Kidney (tissue), 14 donors: ENCODE results near the gene GK2. TPM values are rescaled to one million over a fixed set of nuclear protein-coding genes. Genes with fewer than 3 reads are reported as not detected.

Experiments used
- DNase-seq, 5 donors: peaks; one replicate each; pipeline ENCODE4 v3.0.0-alpha.2; 2013 to 2020
- FAIRE-seq: peaks from 2 replicates; lab custom pipeline; 2012; peaks lifted over from hg19 to GRCh38; lab: Jason Lieb, UNC
- H3K27ac ChIP-seq, 2 donors: one replicate each; pipeline ENCODE4 v1.7.0; 2013; ENCODE audit warnings: low read depth in 2 of 2, low read length in 2 of 2, inconsistent platforms in 1 of 2
- H3K27me3 ChIP-seq: one replicate; pipeline ENCODE4 v1.7.1; 2013; ENCODE audit warnings: low read length, inconsistent platforms; ENCODE audit not compliant: control insufficient read depth, insufficient read depth
- H3K36me3 ChIP-seq, 3 donors: one replicate each; pipeline versions ENCODE4 v1.7.0 to v1.7.1; 2013; ENCODE audit warnings: low read length in 3 of 3, control low read depth in 1 of 3, inconsistent platforms in 1 of 3; ENCODE audit not compliant: insufficient read depth in 3 of 3, control insufficient read depth in 2 of 3
- H3K4me1 ChIP-seq, 3 donors: one replicate each; pipeline versions ENCODE4 v1.7.0 to v1.7.1; 2013; ENCODE audit warnings: low read length in 3 of 3, inconsistent platforms in 1 of 3, low read depth in 1 of 3; ENCODE audit not compliant: control insufficient read depth in 2 of 3, insufficient read depth in 2 of 3
- H3K4me3 ChIP-seq, 3 donors: one replicate each; pipeline versions ENCODE4 v1.7.0 to v1.8.1; 2013; ENCODE audit warnings: low read length in 3 of 3, control low read depth in 1 of 3, inconsistent platforms in 1 of 3
- H3K9ac ChIP-seq, 3 donors: one replicate each; pipeline versions ENCODE4 v1.7.0 to v1.7.1; 2013; ENCODE audit warnings: low read length in 3 of 3, control low read depth in 1 of 3, inconsistent platforms in 1 of 3
- H3K9me3 ChIP-seq, 3 donors: one replicate each; pipeline versions ENCODE4 v1.7.0 to v1.7.1; 2013; ENCODE audit warnings: low read length in 3 of 3, control low read depth in 1 of 3, inconsistent platforms in 1 of 3; ENCODE audit not compliant: control insufficient read depth in 2 of 3, insufficient read depth in 1 of 3
- intact Hi-C: fragments of 100-400 bp; cut with DNase I; formaldehyde crosslinking; loops from one replicate; pipeline ENCODE4 v1.11.1; 2022
- polyA plus RNA-seq: library from polyadenylated mRNA; stranded (reverse); fragments of 350-450 nt; fragmentation: Illumina TruSeq; extraction: RNeasy Lipid Tissue Mini Kit (QIAGEN cat#74804); gene quantifications from one replicate; pipeline ENCODE4 v1.2.3, GENCODE V29; 2014; ENCODE audit warnings: low read depth, low replicate concordance; ENCODE audit not compliant: insufficient read depth
- total RNA-seq: library from RNA; stranded (reverse); fragmentation: NEBNext Ultra II Directional; extraction: Animal tissue kit (Norgen Biotek cat#: 25700); gene quantifications from one replicate; pipeline ENCODE4 v1.2.1, GENCODE V29; 2021
- TF ChIP-seq, protein P1 (sequence below): IDR thresholded peaks from 3 replicates; pipeline ENCODE4 v1.5.1; 2012; ENCODE audit warnings: mild to moderate bottlenecking, moderate library complexity, borderline replicate concordance; ENCODE audit not compliant: insufficient read depth; ENCODE audit errors: extremely low read depth
- donor health status: control.
- donor health status: control.
- donor health status: control.
- donor health status: control.
- donor health status: control.
- donor health status: DM: yes; HTN: yes; CAD: no.
- donor health status: Normal renal cell carcinoma (clear cell type).

GK2 gene
- total and polyA plus RNA-seq, 2 donors from 2014 or later = not detected

DNA sequence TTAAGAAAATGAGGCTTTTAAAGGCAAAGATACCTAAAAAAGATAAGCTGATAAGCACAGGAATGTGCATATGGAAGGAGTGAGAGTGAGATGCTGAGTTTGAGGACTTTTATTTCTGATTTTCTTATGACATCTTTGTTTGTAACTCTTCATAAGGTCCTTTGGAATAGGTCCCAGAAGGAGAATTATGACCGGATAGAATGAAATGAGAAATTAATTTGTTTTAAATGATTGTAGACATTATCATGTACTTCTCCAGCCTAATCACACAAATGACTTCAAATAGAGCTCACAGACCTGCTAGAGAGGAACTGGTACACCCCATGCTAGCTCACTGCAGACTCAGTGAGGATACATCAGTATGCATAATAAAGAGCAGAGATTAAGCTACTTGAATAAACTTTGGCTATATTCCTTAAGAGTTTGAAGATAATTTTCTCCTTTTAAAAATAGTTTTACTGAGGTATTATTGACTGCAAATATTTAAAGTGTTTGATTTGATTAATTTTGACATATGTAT is 5.6 kb downstream of the GK2 start:
- Histone ChIP-seq H3K27me3 (no peaks in the 10 kb centered on the region), H3K4me3 (no peak overlapping the region), H3K9me3 (no peaks in the 10 kb centered on the region), H3K36me3 (no peaks in the 10 kb centered on the region), H3K4me1 (no peaks in the 10 kb centered on the region), H3K27ac (no peak overlapping the region), H3K9ac (no peak overlapping the region)
- TF ChIP-seq, protein P1, sequence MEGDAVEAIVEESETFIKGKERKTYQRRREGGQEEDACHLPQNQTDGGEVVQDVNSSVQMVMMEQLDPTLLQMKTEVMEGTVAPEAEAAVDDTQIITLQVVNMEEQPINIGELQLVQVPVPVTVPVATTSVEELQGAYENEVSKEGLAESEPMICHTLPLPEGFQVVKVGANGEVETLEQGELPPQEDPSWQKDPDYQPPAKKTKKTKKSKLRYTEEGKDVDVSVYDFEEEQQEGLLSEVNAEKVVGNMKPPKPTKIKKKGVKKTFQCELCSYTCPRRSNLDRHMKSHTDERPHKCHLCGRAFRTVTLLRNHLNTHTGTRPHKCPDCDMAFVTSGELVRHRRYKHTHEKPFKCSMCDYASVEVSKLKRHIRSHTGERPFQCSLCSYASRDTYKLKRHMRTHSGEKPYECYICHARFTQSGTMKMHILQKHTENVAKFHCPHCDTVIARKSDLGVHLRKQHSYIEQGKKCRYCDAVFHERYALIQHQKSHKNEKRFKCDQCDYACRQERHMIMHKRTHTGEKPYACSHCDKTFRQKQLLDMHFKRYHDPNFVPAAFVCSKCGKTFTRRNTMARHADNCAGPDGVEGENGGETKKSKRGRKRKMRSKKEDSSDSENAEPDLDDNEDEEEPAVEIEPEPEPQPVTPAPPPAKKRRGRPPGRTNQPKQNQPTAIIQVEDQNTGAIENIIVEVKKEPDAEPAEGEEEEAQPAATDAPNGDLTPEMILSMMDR = no peak
- intact Hi-C loops = no loop called here
- FAIRE-seq (no peak), DNase-seq (no peak)

DNA sequence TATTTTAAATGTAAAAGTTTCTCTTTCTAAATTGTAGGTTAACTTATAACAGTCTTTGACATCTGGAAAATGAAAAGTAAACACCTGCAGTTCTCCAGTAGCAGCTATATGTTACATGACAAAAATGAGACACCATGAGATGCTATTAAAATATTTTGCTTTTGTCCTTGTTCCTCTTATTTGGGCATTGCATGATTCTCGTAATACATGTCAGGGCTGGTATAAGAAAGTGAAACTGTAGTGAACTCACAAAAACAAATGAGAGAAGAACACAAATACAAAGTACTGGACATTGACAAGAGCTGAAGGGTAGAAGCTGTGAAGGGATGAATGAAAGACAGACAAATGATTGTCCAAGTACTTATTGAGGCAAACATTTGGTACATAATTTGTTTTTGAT is 9.0 kb downstream of the GK2 start:
- FAIRE-seq = no peak
- Histone ChIP-seq H3K9me3 (no peaks in the 10 kb centered on the region), H3K27me3 (no peaks in the 10 kb centered on the region), H3K9ac (no peak overlapping the region), H3K4me3 (no peak overlapping the region), H3K36me3 (no peaks in the 10 kb centered on the region), H3K4me1 (no peaks in the 10 kb centered on the region), H3K27ac (no peak overlapping the region)
- no peak for DNase-seq
- TF ChIP-seq, protein P1 = no peak
- intact Hi-C loops = no loop called here

DNA sequence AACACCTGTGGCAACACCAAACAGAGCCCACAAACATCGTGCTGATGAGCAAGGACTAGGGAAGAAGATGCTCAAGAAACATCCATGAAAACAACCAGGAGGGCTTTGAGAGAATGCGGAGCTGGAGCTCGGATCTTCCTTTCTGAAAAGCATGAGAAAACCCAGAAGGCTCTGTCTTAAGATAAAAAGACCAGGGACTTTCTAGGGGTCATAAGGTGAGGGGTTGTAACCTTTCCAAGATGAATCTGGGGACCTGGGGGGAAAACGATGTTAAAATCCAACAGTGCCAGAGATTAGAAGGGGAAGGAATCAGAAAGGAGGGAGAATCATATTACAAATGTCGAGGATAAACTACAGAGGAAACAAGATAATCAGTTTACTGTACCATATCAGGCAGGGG is 10.1 kb downstream of the GK2 start:
- Histone ChIP-seq H3K36me3 (no peaks in the 10 kb centered on the region), H3K9me3 (no peaks in the 10 kb centered on the region), H3K27me3 (no peaks in the 10 kb centered on the region), H3K4me3 (no peak overlapping the region), H3K27ac (no peak overlapping the region), H3K4me1 (no peaks in the 10 kb centered on the region), H3K9ac (no peak overlapping the region)
- DNase-seq (no peak), FAIRE-seq (no peak)
- intact Hi-C loops = no loop called here
- TF ChIP-seq, protein P1 = no peak

DNA sequence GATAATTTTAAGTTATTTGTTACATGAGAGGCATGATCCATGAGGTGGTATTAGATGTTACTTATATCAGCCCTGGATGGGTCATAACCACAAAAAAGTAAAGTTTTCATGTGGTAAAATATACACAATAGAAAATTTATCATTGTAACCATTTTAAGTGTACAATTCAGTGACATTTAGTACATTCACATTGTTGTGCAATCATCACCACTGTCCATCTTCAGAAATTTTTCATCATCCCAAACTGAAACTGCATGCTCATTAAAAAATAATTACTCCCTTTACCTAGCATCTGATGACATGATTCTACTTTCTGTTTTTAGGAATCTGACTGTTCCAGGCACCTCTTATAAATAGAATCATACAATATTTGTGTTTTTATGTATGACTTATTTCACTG is 11.2 kb downstream of the GK2 start:
- Histone ChIP-seq H3K4me1 (no peaks in the 10 kb centered on the region), H3K27ac (no peak overlapping the region), H3K9me3 (no peaks in the 10 kb centered on the region), H3K4me3 (no peak overlapping the region), H3K27me3 (no peaks in the 10 kb centered on the region), H3K9ac (no peak overlapping the region), H3K36me3 (no peaks in the 10 kb centered on the region)
- FAIRE-seq = no peak
- TF ChIP-seq, protein P1 = no peak
- DNase-seq = no peak
- intact Hi-C loops = no loop called here
